HG03342 (cell line): ENCODE data around the gene SGSH.

Source experiments
- ATAC-seq: cut with Tn5 transposase; IDR thresholded peaks from one replicate; pipeline ENCODE4 v1.9.1; 2021; ENCODE audit warnings: mild to moderate bottlenecking, moderate library complexity; ENCODE audit not compliant: unreplicated experiment

Gene SGSH

GRCh38 chr17:80189611-80190010 lies 30.5 kb downstream of the SGSH start:
- no peak for ATAC-seq

- no peak for ATAC-seq
These were observed 32.6 kb downstream of the SGSH start for GRCh38 chr17:80187515-80187941.

GRCh38 chr17:80187090-80187489 lies 33.0 kb downstream of the SGSH start:
- no peak for ATAC-seq

GRCh38 chr17:80185968-80186367 lies 34.2 kb downstream of the SGSH start:
- no peak for ATAC-seq

GRCh38 chr17:80184423-80184714 lies 35.8 kb downstream of the SGSH start:
- ATAC-seq = no peak

- no peak for ATAC-seq
These were observed 36.3 kb downstream of the SGSH start for GRCh38 chr17:80183581-80184422.

GRCh38 chr17:80182845-80183223 lies 37.3 kb downstream of the SGSH start:
- no peak for ATAC-seq

GRCh38 chr17:80182118-80182844 lies 37.9 kb downstream of the SGSH start:
- no peak for ATAC-seq

- no peak for ATAC-seq
These were observed 38.7 kb downstream of the SGSH start for GRCh38 chr17:80181431-80181830.

- no peak for ATAC-seq
These were observed 39.9 kb downstream of the SGSH start for GRCh38 chr17:80180192-80180591.

- ATAC-seq = no peak
These were observed 42.0 kb downstream of the SGSH start for GRCh38 chr17:80177986-80178595.

- no peak for ATAC-seq
These were observed 43.4 kb downstream of the SGSH start for GRCh38 chr17:80176757-80177156.

- no peak for ATAC-seq
These were observed 46.2 kb downstream of the SGSH start for GRCh38 chr17:80173916-80174315.

GRCh38 chr17:80173126-80173525 lies 47.0 kb downstream of the SGSH start:
- no peak for ATAC-seq

GRCh38 chr17:80171681-80172080 lies 48.5 kb downstream of the SGSH start:
- ATAC-seq = no peak

GRCh38 chr17:80169784-80170500 lies 50.2 kb downstream of the SGSH start, which contains the start of gene CARD14:
TSS of gene CARD14 (plus strand) at chr17:80170030. CDS start at chr17:80181439, 11,409 bp downstream.
- no peak for ATAC-seq

- ATAC-seq = no peak
These were observed 51.0 kb downstream of the SGSH start for GRCh38 chr17:80169107-80169506.

- ATAC-seq = no peak
These were observed 51.8 kb downstream of the SGSH start for GRCh38 chr17:80168371-80168770.

GRCh38 chr17:80166446-80166845 lies 53.7 kb downstream of the SGSH start:
- no peak for ATAC-seq

- ATAC-seq = no peak
These were observed 55.9 kb downstream of the SGSH start for GRCh38 chr17:80164185-80164584.

- ATAC-seq = no peak
These were observed 56.8 kb downstream of the SGSH start for GRCh38 chr17:80163336-80163735.
